K562 (cell line): ENCODE measurements around the gene AZU1. TPM values are rescaled to one million over a fixed set of nuclear protein-coding genes. Genes with fewer than 3 reads are reported as not detected.

ENCODE experiments used
- ATF7 ChIP-seq: fragments of 450-650 bp; IDR thresholded peaks from 2 replicates; pipeline ENCODE4 v1.7.1; 2014; ENCODE audit warnings: mild to moderate bottlenecking, moderate library complexity
- CHD2 ChIP-seq: IDR thresholded peaks from 2 replicates; pipeline ENCODE4 v1.6.1; 2011; ENCODE audit warnings: low read depth, low read length
- DNMT1 ChIP-seq: fragments of 450-650 bp; IDR thresholded peaks from 2 replicates; pipeline ENCODE4 v1.6.1; 2016; ENCODE audit warnings: antibody characterized with exemption, mild to moderate bottlenecking
- ELF4 ChIP-seq: fragments of 450-650 bp; formaldehyde crosslinking; IDR thresholded peaks from 2 replicates; pipeline ENCODE4 v1.4.0; 2022; ENCODE audit warnings: missing genetic modification characterization
- HIVEP1 ChIP-seq: fragments of 250-450 bp; sonication (Bioruptor Pico); IDR thresholded peaks from 2 replicates; pipeline ENCODE4 v1.4.0; 2020; ENCODE audit warnings: mild to moderate bottlenecking
- HSF4 ChIP-seq: fragments of 250-450 bp; sonication (Bioruptor Pico); IDR thresholded peaks from 2 replicates; pipeline ENCODE4 v2.1.2; 2022; ENCODE audit warnings: mild to moderate bottlenecking, moderate library complexity, borderline replicate concordance
- MCM2 ChIP-seq: fragments of 450-650 bp; IDR thresholded peaks from 2 replicates; pipeline ENCODE4 v1.6.1; 2017; ENCODE audit warnings: low read depth, mild to moderate bottlenecking
- MCM7 ChIP-seq, 2 experiments: fragments of 450-650 bp; IDR thresholded peaks; 2 replicates each; pipeline ENCODE4 v1.6.1; 2016 to 2018
- MEF2A ChIP-seq: IDR thresholded peaks from 2 replicates; pipeline ENCODE4 v1.6.1; 2011; ENCODE audit warnings: low read depth, mild to moderate bottlenecking, low read length, moderate library complexity; ENCODE audit not compliant: control insufficient read depth
- PHB ChIP-seq: fragments of 250-450 bp; sonication (Bioruptor Pico); IDR thresholded peaks from 2 replicates; pipeline ENCODE4 v1.5.0; 2021
- PTRF ChIP-seq: fragments of 450-650 bp; IDR thresholded peaks from 2 replicates; pipeline ENCODE4 v1.6.1; 2016; ENCODE audit warnings: mild to moderate bottlenecking, missing genetic modification characterization, missing compliant biosample characterization
- RAD51 ChIP-seq: fragments of 450-650 bp; IDR thresholded peaks from 2 replicates; pipeline ENCODE4 v1.7.1; 2016; ENCODE audit warnings: low read depth, mild to moderate bottlenecking, borderline replicate concordance
- RBM22 ChIP-seq: fragments of 200-400 bp; formaldehyde crosslinking; IDR thresholded peaks from 2 replicates; pipeline ENCODE4 v1.6.1; 2018; ENCODE audit warnings: low read length, low read depth; ENCODE audit not compliant: poor library complexity, severe bottlenecking
- SMAD4 ChIP-seq: fragments of 250-450 bp; sonication (Bioruptor Pico); conservative IDR thresholded peaks from 2 replicates; pipeline ENCODE4 v1.8.0; 2021; ENCODE audit warnings: inconsistent platforms, mild to moderate bottlenecking, moderate library complexity
- SPI1 ChIP-seq: IDR thresholded peaks from 2 replicates; pipeline ENCODE4 v1.6.1; 2011; ENCODE audit warnings: low read depth, low read length, control low read depth, borderline replicate concordance
- SRF ChIP-seq, 2 experiments: fragments of 250-450, 450-650 bp in 1 of 2; sonication (Bioruptor Pico) in 1 of 2; sonication (generic) in 1 of 2; formaldehyde crosslinking; IDR thresholded peaks; 2 replicates each; pipeline versions ENCODE4 v1.5.0 to v1.5.1; 2020 to 2022; ENCODE audit warnings: mild to moderate bottlenecking in 1 of 2, missing genetic modification reagents in 1 of 2
- TAF15 ChIP-seq: fragments of 200-400 bp; formaldehyde crosslinking; IDR thresholded peaks from 2 replicates; pipeline ENCODE4 v1.6.1; 2017; ENCODE audit warnings: mild to moderate bottlenecking, low read depth, low read length, moderate library complexity
- TGIF2 ChIP-seq: sonication (generic); formaldehyde crosslinking; IDR thresholded peaks from 2 replicates; pipeline ENCODE4 v1.8.1; 2022; ENCODE audit warnings: mild to moderate bottlenecking, missing genetic modification reagents, moderate library complexity
- ZNF696 ChIP-seq: fragments of 250-450 bp; sonication (Bioruptor Pico); conservative IDR thresholded peaks from 2 replicates; pipeline ENCODE4 v1.4.0; 2020; ENCODE audit warnings: mild to moderate bottlenecking, moderate library complexity
- polyA plus RNA-seq, 8 experiments: library from polyadenylated mRNA; depleted of rRNA in 4 of 8; stranded (reverse) in 5 of 8; unstranded in 3 of 8; fragments of >200 nt; fragmentation: Nextera tagmentation in 2 of 8; fragmentation: Illumina TruSeq in 1 of 8; extraction: Ambion mirVana in 2 of 8; extraction: Trizol in 1 of 8; gene quantifications; 2 replicates each; pipeline versions ENCODE4 v1.2.1 to v1.2.3, GENCODE V29; 2011 to 2014; ENCODE audit warnings: inconsistent platforms in 1 of 8, missing spikeins in 1 of 8
- total RNA-seq, 7 experiments: library from RNA; depleted of rRNA in 6 of 7; stranded (reverse); fragments of >200 nt in 6 of 7; fragmentation: Illumina TruSeq in 2 of 7; extraction: Trizol in 2 of 7; gene quantifications; 2 replicates each; pipeline versions ENCODE4 v1.2.1 to v1.2.3, GENCODE V29; 2011 to 2021; ENCODE audit warnings: low replicate concordance in 1 of 7
- TF ChIP-seq, protein P1 (sequence below): fragments of 450-650 bp; formaldehyde crosslinking; IDR thresholded peaks from 2 replicates; pipeline ENCODE4 v1.4.0; 2020; ENCODE audit warnings: mild to moderate bottlenecking, mixed read lengths
- TF ChIP-seq, protein P2 (sequence below): fragments of 150-350 bp; conservative IDR thresholded peaks from 2 replicates; pipeline ENCODE4 v1.6.1; 2014; ENCODE audit warnings: low read length
- TF ChIP-seq, protein P3 (sequence below): fragments of 450-650 bp; IDR thresholded peaks from 2 replicates; pipeline ENCODE4 v1.6.1; 2018; ENCODE audit not compliant: partially characterized antibody

Gene AZU1
- total and polyA plus RNA-seq, 9 of the 15 experiments (the other 6 are each of a cell fraction or from before 2014, with no cell fraction given): 0.29 to 1.9 (median 0.59) TPM; not detected in 3

DNA sequence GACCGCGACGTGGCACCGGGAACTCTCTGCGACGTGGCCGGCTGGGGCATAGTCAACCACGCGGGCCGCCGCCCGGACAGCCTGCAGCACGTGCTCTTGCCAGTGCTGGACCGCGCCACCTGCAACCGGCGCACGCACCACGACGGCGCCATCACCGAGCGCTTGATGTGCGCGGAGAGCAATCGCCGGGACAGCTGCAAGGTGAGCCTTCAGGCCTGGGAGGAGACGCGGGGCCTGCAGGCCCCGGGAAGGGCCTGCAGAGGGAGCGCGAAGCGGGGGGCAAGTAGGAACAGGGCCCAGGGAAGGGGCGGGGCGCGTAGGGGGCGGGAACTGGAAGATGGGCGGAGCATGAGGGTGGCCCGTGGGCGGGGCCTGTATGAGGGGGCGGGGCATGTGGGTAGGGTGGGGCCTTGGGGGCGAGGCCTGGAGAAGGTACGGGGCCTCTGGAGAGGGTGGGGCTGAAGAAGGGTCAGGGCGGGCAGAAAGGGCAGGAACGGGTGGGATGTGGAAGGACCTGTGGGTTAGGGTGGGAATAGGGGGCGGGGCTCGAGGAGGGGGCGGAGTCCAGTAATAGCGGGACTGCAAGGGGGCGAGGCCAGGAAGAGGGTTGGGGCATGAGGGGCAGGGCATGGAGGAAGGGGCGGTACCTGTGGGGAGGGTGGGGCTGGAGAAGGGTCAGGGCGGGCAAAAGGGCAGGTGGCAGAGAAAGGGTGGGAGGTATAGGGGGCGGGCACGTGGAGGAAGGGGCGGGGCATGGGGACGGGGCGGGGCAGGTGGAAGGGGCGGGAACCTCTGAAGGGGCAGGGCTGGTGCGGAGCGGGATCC lies 34.3 kb downstream of the AZU1 start (continued):
- TF ChIP-seq, protein P1, sequence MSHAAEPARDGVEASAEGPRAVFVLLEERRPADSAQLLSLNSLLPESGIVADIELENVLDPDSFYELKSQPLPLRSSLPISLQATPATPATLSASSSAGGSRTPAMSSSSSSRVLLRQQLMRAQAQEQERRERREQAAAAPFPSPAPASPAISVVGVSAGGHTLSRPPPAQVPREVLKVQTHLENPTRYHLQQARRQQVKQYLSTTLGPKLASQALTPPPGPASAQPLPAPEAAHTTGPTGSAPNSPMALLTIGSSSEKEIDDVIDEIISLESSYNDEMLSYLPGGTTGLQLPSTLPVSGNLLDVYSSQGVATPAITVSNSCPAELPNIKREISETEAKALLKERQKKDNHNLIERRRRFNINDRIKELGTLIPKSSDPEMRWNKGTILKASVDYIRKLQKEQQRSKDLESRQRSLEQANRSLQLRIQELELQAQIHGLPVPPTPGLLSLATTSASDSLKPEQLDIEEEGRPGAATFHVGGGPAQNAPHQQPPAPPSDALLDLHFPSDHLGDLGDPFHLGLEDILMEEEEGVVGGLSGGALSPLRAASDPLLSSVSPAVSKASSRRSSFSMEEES (CRISPR knock-in tag): no peak
- TF ChIP-seq RAD51 (no peak; the same call in 1 of the 2 replicates), DNMT1 (no peak), HIVEP1 (CRISPR knock-in tag) (no peak), TGIF2 (CRISPR knock-in tag) (0 out of 2 replicates have a peak, but pooled peaks have one; percentile 51), CHD2 (no peak), PHB (CRISPR knock-in tag) (no peak), RBM22 (peak; percentile 74), MEF2A (no peak), SPI1 (no peak), TAF15 (no peak), ZNF696 (CRISPR knock-in tag) (no peak), ELF4 (CRISPR knock-in tag) (no peak), PTRF (tag) (no peak), HSF4 (no peak), SMAD4 (CRISPR knock-in tag) (peak; percentile 75; the same call in 1 of the 2 replicates), MCM7 (IDR thresholded peaks at IDR 0.05) (no peak), ATF7 (peak; percentile 42), SRF (CRISPR knock-in tag; IDR thresholded peaks at IDR 0.05) (no peak), MCM2 (no peak)
- TF ChIP-seq, protein P2, sequence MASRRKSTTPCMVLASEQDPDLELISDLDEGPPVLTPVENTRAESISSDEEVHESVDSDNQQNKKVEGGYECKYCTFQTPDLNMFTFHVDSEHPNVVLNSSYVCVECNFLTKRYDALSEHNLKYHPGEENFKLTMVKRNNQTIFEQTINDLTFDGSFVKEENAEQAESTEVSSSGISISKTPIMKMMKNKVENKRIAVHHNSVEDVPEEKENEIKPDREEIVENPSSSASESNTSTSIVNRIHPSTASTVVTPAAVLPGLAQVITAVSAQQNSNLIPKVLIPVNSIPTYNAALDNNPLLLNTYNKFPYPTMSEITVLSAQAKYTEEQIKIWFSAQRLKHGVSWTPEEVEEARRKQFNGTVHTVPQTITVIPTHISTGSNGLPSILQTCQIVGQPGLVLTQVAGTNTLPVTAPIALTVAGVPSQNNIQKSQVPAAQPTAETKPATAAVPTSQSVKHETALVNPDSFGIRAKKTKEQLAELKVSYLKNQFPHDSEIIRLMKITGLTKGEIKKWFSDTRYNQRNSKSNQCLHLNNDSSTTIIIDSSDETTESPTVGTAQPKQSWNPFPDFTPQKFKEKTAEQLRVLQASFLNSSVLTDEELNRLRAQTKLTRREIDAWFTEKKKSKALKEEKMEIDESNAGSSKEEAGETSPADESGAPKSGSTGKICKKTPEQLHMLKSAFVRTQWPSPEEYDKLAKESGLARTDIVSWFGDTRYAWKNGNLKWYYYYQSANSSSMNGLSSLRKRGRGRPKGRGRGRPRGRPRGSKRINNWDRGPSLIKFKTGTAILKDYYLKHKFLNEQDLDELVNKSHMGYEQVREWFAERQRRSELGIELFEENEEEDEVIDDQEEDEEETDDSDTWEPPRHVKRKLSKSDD: no peak
- TF ChIP-seq, protein P3, sequence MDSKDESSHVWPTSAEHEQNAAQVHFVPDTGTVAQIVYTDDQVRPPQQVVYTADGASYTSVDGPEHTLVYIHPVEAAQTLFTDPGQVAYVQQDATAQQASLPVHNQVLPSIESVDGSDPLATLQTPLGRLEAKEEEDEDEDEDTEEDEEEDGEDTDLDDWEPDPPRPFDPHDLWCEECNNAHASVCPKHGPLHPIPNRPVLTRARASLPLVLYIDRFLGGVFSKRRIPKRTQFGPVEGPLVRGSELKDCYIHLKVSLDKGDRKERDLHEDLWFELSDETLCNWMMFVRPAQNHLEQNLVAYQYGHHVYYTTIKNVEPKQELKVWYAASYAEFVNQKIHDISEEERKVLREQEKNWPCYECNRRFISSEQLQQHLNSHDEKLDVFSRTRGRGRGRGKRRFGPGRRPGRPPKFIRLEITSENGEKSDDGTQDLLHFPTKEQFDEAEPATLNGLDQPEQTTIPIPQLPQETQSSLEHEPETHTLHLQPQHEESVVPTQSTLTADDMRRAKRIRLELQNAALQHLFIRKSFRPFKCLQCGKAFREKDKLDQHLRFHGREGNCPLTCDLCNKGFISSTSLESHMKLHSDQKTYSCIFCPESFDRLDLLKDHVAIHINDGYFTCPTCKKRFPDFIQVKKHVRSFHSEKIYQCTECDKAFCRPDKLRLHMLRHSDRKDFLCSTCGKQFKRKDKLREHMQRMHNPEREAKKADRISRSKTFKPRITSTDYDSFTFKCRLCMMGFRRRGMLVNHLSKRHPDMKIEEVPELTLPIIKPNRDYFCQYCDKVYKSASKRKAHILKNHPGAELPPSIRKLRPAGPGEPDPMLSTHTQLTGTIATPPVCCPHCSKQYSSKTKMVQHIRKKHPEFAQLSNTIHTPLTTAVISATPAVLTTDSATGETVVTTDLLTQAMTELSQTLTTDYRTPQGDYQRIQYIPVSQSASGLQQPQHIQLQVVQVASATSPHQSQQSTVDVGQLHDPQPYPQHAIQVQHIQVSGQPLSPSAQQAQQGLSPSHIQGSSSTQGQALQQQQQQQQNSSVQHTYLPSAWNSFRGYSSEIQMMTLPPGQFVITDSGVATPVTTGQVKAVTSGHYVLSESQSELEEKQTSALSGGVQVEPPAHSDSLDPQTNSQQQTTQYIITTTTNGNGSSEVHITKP: no peak
